NCI-H446 (cell line): Measurements from ENCODE around the gene MAP10.
"Not testable (repeated sequence)": the region's sequence is repeated elsewhere in the genome, so short reads cannot be mapped to it uniquely, and the experiment has no call there.

Experiments
- DNase-seq, 2 experiments: peaks; one replicate each; lab custom pipeline; 2025; lab: John Stamatoyannopoulos, UW

MAP10 gene, protein sequence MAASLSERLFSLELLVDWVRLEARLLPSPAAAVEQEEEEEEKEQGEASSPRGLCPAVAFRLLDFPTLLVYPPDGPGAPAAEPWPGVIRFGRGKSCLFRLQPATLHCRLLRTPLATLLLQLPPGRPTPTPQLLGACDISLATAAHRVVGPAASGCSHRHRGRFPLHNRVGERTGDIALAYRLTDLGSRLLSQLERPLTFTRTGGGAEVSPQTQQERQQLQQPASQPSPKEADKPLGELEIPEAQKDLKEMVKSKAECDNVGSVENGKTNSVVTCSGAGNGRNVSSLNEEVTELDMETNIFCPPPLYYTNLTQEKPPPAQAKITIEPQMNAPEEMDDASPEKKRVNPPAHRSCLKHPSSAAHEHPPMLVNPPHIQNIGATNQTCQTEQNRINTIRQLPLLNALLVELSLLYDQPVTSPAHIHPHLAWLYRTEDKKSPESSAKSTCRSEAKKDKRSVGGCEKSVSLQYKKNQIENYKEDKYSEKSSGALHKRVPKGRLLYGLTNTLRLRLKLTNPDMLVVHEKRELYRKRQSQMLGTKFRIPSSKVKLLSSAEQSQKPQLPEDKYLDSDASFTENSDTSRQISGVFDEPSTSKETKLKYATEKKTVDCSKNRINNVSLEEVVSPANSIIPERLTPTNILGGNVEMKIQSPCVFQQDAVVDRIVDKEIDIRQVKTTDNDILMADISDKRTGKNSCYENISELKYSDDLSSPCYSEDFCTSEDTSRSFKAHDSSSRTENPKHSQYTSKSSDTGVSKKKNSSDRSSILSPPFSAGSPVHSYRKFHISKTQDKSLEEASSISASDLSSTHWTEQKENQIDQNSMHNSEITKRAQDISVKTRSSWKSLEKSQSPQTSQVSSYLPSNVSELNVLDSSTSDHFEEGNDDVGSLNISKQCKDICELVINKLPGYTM

DNA sequence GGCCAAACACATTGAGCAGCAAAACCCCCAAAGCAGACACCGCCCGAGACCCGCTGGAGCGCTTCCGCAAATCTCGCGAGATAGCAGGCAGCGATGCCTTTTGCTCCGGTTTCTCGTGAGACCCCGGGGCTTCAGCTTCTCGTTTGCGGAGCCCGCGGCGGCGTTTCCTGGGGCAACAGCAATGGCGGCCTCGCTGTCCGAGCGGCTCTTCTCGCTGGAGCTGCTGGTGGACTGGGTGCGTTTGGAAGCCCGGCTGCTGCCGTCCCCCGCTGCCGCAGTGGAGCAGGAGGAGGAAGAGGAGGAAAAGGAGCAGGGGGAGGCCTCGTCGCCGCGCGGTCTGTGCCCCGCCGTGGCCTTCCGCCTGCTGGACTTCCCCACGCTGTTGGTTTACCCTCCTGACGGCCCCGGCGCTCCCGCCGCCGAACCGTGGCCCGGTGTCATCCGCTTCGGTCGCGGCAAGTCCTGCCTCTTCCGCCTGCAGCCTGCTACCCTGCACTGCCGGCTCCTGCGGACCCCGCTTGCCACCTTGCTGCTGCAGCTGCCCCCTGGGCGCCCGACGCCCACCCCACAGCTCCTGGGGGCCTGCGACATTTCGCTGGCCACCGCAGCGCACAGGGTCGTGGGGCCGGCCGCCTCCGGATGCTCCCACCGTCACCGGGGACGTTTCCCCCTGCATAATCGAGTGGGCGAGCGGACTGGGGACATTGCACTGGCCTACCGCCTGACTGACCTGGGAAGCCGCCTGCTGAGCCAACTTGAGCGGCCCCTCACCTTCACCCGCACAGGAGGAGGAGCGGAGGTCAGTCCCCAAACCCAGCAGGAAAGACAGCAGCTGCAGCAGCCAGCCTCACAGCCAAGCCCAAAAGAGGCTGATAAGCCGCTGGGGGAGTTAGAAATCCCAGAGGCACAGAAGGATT is at the start of gene MAP10:
Gene MAP10, plus strand, starts transcription at position 148 of the 917 bp plus-strand sequence. Its CDS starts 34 bp downstream, at position 182.
- peak; percentile 74 to 96 for DNase-seq

DNA sequence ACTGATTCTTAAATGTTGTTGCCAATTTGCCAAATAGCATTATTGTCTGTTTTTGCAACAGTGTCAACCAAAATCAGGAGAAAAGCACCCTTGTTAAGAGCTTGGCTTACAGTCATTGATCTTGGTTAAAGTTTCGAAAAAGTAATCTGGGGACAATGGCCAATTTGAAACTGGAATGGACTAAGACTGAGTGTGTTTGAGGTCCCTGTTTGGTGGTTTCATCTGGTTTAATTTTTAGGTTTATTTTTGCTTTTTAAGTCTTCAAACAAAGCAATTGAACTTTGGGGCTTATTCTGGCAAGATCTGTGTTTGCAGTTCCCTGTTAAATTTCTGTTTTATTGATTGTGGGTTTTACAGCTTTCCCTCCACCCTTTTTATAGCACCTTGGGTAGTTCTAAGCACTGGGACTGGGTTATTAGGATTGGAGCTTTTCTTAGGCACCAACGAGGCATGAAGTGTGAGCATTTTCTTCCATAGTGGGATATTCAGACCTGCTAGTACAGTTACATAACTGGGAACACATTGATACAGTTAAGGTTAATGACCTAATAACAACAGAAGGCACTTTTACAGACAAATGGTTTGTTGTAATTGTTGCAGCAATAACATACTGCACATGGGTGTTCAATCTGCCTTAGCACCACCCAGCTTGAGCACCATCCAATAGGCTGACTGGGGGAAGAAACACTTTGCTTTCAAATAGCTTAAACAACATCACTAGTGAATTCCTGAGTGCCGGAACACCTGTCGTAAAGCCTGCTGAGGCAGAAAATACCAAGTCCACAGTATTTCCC is 40.6 kb upstream of the MAP10 start:
- DNase-seq, result no peak

DNA sequence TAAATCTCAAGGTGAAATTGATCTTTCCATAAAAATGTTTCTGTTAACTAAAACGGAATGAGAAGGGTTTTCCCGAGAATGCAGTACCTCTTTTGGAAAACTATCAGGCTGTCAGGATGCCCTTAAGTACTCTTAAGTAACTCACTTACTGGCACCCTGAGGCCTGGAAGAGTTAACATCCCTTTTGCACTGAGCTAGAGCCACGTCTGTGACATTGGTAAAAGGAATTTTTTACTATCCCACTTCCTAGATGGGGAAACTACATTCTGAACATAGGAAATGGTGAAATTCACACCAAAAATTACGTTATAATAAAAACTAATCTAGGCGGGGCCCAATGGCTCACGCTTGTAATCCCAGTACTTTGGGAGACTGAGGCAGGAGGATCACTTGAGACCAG is 39.7 kb upstream of the MAP10 start:
- DNase-seq, result no peak

DNA sequence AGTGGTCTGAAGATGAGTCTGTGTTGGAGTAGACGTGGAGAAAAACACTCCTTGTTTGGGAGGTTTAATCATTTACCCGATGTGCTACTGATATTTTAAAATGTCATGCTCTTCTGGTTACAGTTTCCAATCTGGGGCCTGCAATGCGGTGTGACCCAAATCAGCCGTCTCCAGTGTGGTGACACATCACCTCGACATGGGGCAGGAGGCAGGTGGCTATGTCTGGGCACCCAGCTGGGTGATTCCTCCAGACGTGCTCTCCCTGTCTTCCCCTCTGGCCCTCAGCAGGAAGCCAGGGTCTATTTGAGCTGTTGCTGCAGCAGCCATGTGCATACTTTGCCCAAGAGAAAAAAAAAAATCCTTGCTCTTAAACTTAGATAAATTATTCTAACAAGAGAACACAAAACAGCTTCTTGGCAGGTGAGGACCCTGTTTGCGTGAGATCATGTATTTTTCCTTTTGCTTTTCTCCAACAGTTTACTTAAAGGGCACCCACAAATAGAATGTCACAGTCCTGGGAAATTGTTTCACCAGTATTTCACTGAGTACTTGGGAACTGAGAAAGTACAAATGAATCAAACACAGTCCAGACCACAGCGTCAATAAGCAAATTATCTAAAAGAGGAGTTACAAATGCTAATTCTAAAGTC is 38.9 kb upstream of the MAP10 start:
- no peak for DNase-seq

DNA sequence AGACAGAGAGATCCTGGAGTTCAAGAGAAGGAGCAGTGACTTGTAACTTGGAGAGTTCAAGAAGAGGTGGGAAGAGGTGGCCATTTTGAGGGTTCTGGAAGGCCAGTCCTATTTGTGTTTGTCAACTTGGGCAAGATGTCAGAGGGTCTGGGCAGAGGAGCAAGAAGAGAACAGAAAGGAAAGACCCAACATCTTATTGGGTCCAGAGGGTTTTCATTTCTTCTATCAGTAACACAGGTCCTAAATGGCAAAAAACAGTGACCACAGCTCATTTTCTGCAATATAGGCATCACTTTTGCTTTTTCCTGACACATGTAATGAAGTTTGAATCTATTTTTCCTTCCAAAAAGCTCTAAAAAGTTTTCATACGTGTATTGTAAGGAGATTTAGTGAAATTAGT is 38.3 kb upstream of the MAP10 start:
- no peak for DNase-seq

DNA sequence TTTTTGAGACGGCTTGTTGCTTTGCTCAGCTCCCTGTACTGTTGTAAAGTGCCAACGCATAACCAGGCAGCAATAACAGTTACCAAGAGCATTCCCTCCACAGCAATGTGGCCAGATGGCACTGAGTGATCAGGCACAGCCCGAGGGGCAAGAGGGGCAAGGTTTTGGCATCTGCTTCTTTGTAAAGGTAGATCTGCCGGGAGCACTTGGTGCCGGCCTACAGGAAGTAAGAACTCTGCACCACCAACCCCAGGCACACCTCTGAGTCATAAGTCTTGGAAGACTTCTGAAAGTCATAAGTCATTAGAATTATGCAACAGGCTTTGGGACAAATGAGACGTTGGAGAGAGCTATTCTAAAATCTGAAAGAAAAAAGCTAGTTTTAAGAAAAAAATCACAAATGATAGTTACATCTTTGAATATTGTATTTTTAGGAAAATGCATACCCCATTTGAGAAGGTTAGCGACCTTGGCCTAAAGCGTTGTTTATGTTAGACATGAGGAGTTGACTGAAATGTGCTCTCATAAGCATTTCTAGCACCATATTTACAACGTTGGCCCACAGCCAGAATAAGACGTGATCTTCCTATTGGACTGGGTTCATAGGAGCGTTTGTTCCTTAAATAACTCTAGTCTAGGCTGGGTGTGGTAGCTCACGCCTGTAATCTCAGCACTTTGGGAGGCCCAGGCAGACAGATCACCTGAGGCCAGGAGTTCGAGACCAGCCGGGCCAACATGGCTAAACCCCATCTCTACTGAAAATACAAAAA is 37.7 kb upstream of the MAP10 start:
- peak; percentile 32 to 81 for DNase-seq

DNA sequence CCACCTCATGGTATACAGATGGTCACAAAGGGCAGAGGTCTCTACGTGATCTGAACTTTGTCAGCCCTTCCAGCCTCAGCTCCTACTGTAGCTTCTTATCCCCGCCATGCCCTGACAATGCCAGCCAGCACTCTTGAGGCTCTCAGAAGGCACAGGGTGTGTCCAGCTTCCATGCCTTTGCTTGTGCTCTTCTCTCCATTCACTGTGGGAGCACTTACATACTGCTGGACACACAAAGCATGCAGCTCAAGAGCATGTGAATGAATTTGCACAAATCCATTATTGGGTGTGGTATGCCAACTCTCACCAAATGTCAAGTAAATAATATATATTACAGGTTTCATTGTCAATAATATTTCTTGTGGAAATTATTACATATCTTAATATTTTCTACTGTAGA is 36.4 kb upstream of the MAP10 start:
- DNase-seq, result no peak

DNA sequence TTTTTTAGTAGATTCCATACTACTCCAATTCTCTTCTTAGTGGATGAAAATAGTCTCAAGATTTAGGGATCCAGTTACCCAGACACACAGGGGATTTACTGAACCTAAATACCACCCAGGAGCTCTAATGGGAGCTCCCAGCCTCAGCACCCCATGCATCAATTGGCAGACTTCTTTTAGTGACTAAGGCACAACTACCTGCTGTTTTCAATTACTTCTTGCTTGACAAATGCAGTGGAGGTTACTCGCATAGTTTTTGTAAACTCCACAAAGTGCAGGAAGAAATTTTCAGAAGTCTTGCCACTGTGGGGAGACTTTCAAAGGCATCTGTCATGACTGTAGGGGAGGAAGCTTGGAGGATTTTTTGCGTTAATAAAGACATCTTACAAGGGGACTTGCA is 35.5 kb upstream of the MAP10 start:
- peak in 1 of 2 experiments; percentile 19 for DNase-seq

DNA sequence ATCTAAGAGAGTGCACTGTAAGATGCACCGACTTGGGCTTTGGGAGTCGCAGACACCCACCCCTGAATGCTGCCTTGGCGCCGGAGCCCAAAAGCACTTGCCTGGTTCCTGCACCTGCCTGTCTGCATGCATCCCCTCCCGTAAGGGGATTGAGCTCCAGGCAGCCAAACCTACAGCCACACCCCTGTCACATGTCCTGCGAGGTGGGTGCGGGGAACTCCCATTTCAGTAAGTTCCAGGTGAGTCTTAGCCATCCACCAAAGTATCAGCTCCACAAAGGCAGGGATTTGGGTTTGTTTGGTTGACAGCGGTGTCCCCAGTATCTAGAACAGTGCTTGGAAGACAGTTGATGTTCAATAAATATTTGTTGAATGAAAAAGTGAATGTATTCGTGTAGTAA is 31.5 kb upstream of the MAP10 start:
- no peak for DNase-seq

DNA sequence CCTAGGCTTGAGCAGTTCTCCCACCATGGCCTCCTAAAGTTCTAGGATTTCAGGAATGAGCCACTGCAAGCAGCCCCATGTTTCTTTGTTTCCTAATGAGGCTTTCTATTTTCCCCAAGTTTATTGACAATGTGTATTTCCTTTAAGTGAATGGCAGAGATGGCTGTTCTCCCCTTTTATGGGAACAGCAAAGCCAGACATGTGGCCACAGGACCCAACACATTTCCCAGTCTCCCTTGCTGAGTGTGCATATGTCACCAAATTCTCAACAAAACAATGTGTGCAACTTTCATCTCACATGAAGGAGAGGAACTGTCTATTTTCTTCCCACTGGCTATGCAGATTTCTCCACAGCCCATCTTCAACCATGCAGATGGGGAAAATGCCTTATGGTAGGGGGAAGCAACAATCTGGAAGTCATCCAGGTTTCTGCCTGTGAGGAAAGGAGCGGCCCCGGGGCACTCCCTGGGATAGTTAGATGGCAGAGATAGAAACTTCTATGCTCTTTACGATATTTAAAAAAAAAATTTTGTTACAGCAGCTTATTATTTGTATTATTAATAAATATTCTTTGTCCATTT is 28.6 kb upstream of the MAP10 start:
- peak in 1 of 2 experiments; percentile 74 for DNase-seq

DNA sequence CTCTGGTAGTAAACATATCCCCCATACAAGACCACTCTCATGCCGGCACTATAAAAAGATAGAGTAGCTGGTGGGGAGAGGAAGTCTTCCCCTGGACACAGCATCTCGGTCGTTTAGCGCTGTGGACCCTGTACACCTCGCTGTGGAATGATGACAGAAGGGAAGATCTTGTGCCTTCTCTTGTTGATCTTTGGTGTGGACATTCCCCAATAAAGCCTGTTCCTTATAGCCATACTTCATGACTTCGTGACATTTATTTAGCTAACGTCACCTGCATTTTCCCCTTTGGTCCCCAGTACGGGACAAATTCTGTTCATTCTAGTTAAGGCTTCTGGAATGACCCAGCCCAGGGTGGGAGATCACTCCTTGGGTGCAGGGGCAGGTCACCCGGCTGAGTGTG is 24.9 kb upstream of the MAP10 start:
- DNase-seq, result no peak

DNA sequence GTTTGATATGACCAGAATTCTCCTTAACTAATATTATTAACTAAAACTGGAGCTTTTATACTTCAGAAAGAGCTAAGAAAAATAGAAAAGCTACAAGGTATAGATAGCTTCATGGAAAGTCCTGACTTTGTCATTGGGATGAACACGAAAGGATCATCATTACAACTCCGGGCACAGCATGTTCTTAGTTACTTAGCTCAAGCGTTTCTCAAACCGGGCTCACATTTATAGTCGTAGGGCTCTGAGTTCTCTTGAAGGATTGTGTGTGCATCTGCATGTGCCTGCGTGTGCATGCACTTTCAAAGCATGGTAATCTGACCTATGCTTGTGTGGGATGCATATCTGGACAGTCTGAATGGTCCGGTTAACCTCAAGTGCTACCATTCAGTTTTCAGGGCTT is 20.4 kb upstream of the MAP10 start:
- no peak for DNase-seq

DNA sequence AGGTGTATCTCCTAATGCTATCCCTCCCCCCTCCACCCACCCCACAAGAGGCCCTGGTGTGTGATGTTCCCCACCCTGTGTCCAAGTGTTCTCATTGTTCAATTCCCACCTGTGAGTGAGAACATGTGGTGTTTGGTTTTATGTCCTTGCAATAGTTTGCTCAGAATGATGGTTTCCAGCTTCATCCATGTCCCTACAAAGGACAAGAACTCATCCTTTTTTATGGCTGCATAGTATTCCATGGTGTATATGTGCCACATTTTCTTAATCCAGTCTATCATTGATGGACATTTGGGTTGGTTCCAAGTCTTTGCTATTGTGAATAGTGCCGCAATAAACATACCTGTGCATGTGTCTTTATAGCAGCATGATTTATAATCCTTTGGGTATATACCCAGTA is 19.6 kb upstream of the MAP10 start:
- not testable (repeated sequence) for DNase-seq

DNA sequence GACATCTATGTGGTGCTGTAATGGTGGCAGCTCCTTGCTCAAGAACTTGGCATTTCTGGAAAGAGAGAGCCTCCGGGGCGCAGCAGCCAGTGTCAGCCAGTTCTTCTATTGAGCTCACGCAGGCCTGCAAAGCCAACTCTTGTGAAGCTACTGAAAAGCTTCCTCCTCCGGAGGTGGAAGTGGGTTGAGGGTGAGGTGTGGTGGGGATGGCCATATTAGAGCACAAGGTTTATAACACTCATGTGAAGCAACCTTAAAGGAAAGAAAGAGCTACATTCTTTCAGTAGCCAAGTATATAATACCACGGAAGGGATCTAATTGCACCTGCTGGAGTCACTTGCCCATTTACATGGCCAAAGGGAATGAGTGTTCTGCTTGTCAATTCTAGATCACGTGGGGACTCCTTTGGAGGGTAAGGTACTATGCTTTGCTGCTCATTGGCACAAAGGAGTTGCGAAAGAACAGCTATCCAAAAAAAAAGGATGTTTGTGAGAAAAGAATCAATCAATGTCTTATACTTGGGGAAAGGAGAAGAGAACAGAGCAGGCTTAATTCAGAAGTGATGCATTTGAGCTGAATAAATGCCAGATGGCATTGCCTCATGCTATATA is 18.3 kb upstream of the MAP10 start:
- DNase-seq, result no peak

DNA sequence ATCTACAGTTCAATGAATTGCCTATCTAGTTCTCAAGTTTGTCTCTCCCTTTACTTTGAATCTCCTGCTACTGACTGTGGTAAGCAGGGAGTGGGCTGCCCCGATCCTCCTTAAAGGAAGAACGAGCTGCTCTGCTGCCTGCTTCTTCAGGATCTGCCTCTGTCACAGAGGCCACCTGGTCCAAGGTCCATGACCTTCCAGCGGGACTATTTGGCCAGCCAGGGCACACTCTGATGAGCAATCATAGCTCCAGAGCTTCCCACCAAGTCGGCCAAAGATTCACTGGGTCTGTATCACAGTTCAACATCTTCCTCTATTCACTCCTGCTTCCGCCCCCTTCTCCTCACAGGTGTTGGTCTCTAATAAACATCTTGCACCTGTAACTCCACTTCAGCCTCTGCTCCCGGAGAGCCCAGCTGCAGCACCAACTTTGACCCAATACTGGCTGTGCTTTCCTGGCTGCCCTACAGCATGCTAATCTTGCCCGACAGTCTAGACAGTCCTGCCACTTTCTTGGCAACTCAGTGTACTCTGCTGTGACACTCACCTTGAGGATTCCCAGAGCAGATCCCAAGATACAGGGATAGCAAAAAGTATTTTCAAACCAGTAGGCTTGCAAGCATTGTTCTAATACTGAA is 16.9 kb upstream of the MAP10 start:
- DNase-seq, result no peak

DNA sequence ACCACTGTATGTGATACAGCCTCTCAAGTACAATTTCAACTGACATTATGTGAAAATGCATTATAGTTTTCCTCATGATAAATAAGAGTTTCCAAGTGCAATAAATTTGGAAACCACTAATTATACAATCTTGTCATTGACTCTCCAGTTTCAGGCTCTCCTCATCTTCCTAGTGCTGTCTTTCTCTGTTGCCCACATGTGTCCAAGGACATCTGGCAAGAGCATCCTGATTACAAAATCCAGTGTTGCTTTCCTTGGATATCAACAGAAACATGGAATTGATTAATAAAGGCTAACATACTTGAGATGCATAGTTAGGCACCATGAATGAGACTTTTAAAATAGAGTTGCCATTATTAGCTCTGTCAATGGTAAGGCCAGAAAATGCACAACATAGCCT is 15.6 kb upstream of the MAP10 start:
- DNase-seq, result no peak

DNA sequence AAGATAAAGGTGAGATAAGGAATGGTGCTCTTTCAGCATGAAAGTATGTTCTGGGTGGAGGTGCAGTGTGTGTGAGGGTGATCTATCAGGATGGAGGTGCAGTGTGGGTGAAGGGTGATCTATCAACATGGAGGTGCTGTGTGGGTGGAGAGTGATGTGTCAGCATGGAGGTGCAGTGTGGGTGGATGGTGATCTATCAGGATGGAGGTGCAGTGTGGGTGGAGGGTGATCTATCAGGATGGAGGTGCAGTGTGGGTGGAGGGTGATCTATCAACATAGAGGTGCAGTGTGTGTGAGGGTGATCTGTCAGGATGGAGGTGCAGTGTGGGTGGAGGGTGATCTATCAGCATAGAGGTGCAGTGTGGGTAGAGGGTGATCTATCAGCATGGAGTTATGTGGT is 12.3 kb upstream of the MAP10 start:
- DNase-seq, result no peak

DNA sequence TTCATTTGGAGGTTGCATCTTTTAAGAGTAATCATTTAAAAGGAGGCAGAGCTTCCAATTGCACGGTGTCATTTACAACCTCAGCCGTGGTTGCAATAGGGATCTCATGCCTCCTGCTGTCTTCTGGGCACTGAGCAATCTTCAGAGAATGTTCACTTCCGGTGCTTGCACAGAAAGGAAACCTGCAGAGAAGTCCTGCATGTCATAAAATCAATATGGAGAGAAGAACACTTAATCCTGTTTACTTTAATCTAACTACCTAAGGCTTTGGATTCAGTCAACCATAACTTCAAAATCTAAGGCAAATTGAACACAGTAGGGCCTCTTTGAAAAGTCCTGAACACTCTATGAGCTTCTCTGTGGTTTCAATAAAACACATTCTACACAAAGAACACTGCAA is 11.3 kb upstream of the MAP10 start:
- peak in 1 of 2 experiments; percentile 22 for DNase-seq
